Panc1 (cell line): ENCODE measurements around the gene NCK1. TPM values are rescaled to one million over a fixed set of nuclear protein-coding genes. Genes with fewer than 3 reads are reported as not detected.
A peak's percentile ranks its signal among the peaks of the same experiment; 100 is the strongest.
"Not testable (repeated sequence)": the region's sequence is repeated elsewhere in the genome, so short reads cannot be mapped to it uniquely, and the experiment has no call there.

Source experiments
- ATAC-seq: fragments of 200-7000 bp; cut with Tn5 transposase; 2 replicates; pipeline ENCODE4 v1.9.1; 2020; ENCODE audit warnings: mild to moderate bottlenecking, moderate library complexity
- BruUV-seq: library from RNA; stranded (reverse); fragments of 400-500 nt; replicated peaks from 2 replicates; lab custom pipeline; 2021; lab: Mats Ljungman, UMichigan
- CTCF ChIA-PET: fragments of 300-600 bp; sonication (Branson Sonifier 250); formaldehyde crosslinking; loops from one replicate; lab custom pipeline; 2022; ENCODE audit warnings: antibody characterized with exemption; lab: Charles Lee
- POLR2A ChIA-PET: fragments of 300-600 bp; sonication (Branson Sonifier 250); formaldehyde crosslinking; loops from one replicate; lab custom pipeline; 2022; ENCODE audit warnings: antibody characterized with exemption; lab: Charles Lee
- DNase-seq: peaks from one replicate; pipeline ENCODE4 v3.0.0-alpha.2; 2010; ENCODE audit warnings: low read depth, low spot score
- H3K27ac ChIP-seq: 2 replicates; pipeline ENCODE4 v1.5.1; 2011; ENCODE audit warnings: mild to moderate bottlenecking, low read length, inconsistent platforms
- H3K27me3 ChIP-seq: fragments of 200-500 bp; sonication (Bioruptor generic); 2 replicates; pipeline ENCODE4 v1.6.0; 2014; ENCODE audit warnings: low read length, inconsistent platforms; ENCODE audit not compliant: control insufficient read depth, insufficient read depth
- H3K36me3 ChIP-seq: fragments of 200-500 bp; sonication (Bioruptor generic); 2 replicates; pipeline ENCODE4 v1.5.1; 2014; ENCODE audit warnings: inconsistent platforms, mild to moderate bottlenecking, low read length, moderate library complexity; ENCODE audit not compliant: control insufficient read depth, insufficient read depth
- H3K4me1 ChIP-seq: 2 replicates; pipeline ENCODE4 v1.5.1; 2011; ENCODE audit warnings: inconsistent platforms, mild to moderate bottlenecking, low read length, moderate library complexity; ENCODE audit not compliant: control insufficient read depth, insufficient read depth
- H3K4me3 ChIP-seq, 2 experiments: 2 replicates each; pipeline ENCODE4 v1.5.1; 2011 to 2012; ENCODE audit warnings: low read depth in 2 of 2, low read length in 2 of 2, mild to moderate bottlenecking in 2 of 2, inconsistent platforms in 1 of 2, moderate library complexity in 1 of 2
- H3K9me3 ChIP-seq: fragments of 200-500 bp; sonication (Bioruptor generic); 2 replicates; pipeline ENCODE4 v1.5.1; 2014; ENCODE audit warnings: low read depth, mild to moderate bottlenecking, inconsistent platforms, low read length, moderate library complexity; ENCODE audit not compliant: control insufficient read depth, insufficient read depth
- POLR2AphosphoS5 ChIP-seq: IDR thresholded peaks from 2 replicates; pipeline ENCODE4 v1.6.1; 2012; ENCODE audit warnings: mild to moderate bottlenecking, low read depth, low read length, moderate library complexity
- REST ChIP-seq, 2 experiments: IDR thresholded peaks; 2 replicates each; pipeline ENCODE4 v1.6.1; 2011 to 2012; ENCODE audit warnings: low read depth in 2 of 2, control low read depth in 1 of 2, low read length in 1 of 2, mild to moderate bottlenecking in 1 of 2, moderate library complexity in 1 of 2; ENCODE audit not compliant: insufficient read depth in 1 of 2
- SIN3A ChIP-seq: IDR thresholded peaks from 2 replicates; pipeline ENCODE4 v1.6.1; 2012; ENCODE audit warnings: low read depth, mild to moderate bottlenecking, low read length, moderate library complexity, borderline replicate concordance; ENCODE audit not compliant: insufficient read depth
- TCF7L2 ChIP-seq: IDR thresholded peaks from 2 replicates; pipeline ENCODE4 v1.6.1; 2011; ENCODE audit warnings: mild to moderate bottlenecking, low read depth, low read length, inconsistent platforms
- in situ Hi-C: cut with HindIII; loops from 2 replicates; pipeline ENCODE4 v1.10.0; 2016; ENCODE audit warnings: low sequenced_read_pairs, low pct_unique_long_range_greater_than_20kb
- intact Hi-C: fragments of 100-400 bp; cut with micrococcal nuclease; formaldehyde crosslinking; loops from one replicate; pipeline ENCODE4 v1.10.0; 2022; ENCODE audit not compliant: unreplicated experiment
- total RNA-seq: library from RNA; stranded (reverse); gene quantifications from one replicate; pipeline ENCODE4 v1.2.1, GENCODE V29; 2021; ENCODE audit not compliant: unreplicated experiment
- TF ChIP-seq, protein P1 (sequence below): fragments of 450-650 bp; IDR thresholded peaks from 2 replicates; pipeline ENCODE4 v1.5.1; 2017; ENCODE audit warnings: mild to moderate bottlenecking

Gene NCK1
- total RNA-seq, 1 experiment from 2014 or later = 43.5 TPM

GRCh38 chr3:136984837-136985236, 122.8 kb downstream of the NCK1 start:
- H3K4me1 ChIP-seq = no peaks in the 10 kb centered on the region
- DNase-seq (no peak), ATAC-seq (no peak)
- no peak overlapping the region for H3K4me3 ChIP-seq
- POLR2A ChIA-PET = no interaction called here
- H3K9me3 ChIP-seq = no peaks in the 10 kb centered on the region
- intact Hi-C loops (no loop called here), in situ Hi-C loops (no loop called here)
- no peaks in the 10 kb centered on the region for H3K27me3 ChIP-seq
- TSS peak; percentile 54 for BruUV-seq
- CTCF ChIA-PET = interaction anchor here (0.5 kb wide), 1 partner anchor 193 kb away, joined by 6 read pairs; no protein-coding TSS in a partner anchor
- TF ChIP-seq, protein P1, sequence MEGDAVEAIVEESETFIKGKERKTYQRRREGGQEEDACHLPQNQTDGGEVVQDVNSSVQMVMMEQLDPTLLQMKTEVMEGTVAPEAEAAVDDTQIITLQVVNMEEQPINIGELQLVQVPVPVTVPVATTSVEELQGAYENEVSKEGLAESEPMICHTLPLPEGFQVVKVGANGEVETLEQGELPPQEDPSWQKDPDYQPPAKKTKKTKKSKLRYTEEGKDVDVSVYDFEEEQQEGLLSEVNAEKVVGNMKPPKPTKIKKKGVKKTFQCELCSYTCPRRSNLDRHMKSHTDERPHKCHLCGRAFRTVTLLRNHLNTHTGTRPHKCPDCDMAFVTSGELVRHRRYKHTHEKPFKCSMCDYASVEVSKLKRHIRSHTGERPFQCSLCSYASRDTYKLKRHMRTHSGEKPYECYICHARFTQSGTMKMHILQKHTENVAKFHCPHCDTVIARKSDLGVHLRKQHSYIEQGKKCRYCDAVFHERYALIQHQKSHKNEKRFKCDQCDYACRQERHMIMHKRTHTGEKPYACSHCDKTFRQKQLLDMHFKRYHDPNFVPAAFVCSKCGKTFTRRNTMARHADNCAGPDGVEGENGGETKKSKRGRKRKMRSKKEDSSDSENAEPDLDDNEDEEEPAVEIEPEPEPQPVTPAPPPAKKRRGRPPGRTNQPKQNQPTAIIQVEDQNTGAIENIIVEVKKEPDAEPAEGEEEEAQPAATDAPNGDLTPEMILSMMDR = no peak
- TF ChIP-seq POLR2AphosphoS5 = no peak
- TF ChIP-seq TCF7L2 = no peak
- no peak for TF ChIP-seq SIN3A
- TF ChIP-seq REST (IDR thresholded peaks at IDR 0.05; ENCODE audit: insufficient read depth in 1 of 2, low read depth in 2 of 2, low read length in 1 of 2) = no peak
- no peak overlapping the region for H3K27ac ChIP-seq
- H3K36me3 ChIP-seq = no peaks in the 10 kb centered on the region

DNA sequence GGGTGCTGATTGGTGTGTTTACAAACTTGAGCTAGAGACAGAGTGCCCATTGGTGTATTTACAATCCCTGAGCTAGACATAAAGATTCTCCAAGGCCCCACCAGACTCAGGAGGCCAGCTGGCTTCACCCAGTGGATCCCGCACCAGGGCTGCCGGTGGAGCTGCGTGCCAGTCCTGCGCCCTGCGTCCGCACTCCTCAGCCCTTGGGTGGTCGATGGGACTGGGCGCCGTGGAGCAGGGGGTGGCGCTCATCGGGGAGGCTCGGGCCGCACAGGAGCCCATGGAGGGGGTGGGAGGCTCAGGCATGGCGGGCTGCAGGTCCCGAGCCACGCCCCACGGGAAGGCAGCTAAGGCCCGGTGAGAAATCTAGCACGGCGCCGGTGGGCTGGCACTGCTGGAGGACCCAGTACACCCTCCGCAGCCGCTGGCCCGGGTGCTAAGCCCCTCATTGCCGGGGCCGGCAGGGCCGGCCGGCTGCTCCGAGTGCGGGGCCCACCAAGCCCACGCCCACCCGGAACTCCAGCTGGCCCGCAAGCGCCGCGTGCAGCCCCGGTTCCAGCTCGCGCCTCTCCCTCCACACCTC, 125.5 kb downstream of the NCK1 start:
- intact Hi-C loops, H3K4me1 ChIP-seq, ATAC-seq, POLR2A ChIA-PET, H3K4me3 ChIP-seq, H3K27me3 ChIP-seq, CTCF ChIA-PET, H3K27ac ChIP-seq, DNase-seq, H3K36me3 ChIP-seq, H3K9me3 ChIP-seq, BruUV-seq, in situ Hi-C loops: not testable (repeated sequence)

- no peaks in the 10 kb centered on the region for H3K9me3 ChIP-seq
- TF ChIP-seq SIN3A (no peak), REST (IDR thresholded peaks at IDR 0.05; ENCODE audit: insufficient read depth in 1 of 2, low read depth in 2 of 2, low read length in 1 of 2) (no peak), TCF7L2 (no peak), POLR2AphosphoS5 (no peak)
- TF ChIP-seq, protein P1 = no peak
- ATAC-seq = no peak
- no peaks in the 10 kb centered on the region for H3K36me3 ChIP-seq
- no TSS peak for BruUV-seq
- ChIA-PET CTCF (no interaction called here), POLR2A (no interaction called here)
- no peaks in the 10 kb centered on the region for H3K27me3 ChIP-seq
- intact Hi-C loops = no loop called here
- in situ Hi-C loops = no loop called here
- no peak for DNase-seq
- no peak overlapping the region for H3K27ac ChIP-seq
- no peak overlapping the region for H3K4me3 ChIP-seq
- no peaks in the 10 kb centered on the region for H3K4me1 ChIP-seq
Observed at GRCh38 chr3:136988651-136989050, 126.6 kb downstream of the NCK1 start.
